GM19395 (cell line): ENCODE data around the gene NFATC2.
"Not testable (repeated sequence)": the region's sequence is repeated elsewhere in the genome, so short reads cannot be mapped to it uniquely, and the experiment has no call there.

Source experiments
- ATAC-seq: cut with Tn5 transposase; IDR thresholded peaks from one replicate; pipeline ENCODE4 v1.9.1; 2021; ENCODE audit warnings: mild to moderate bottlenecking, moderate library complexity; ENCODE audit not compliant: unreplicated experiment

The NFATC2 gene

GRCh38 chr20:51480507-51481270 lies 61.8 kb downstream of the NFATC2 start:
- peak; percentile 81 for ATAC-seq

- not testable (repeated sequence) for ATAC-seq
Observed at GRCh38 chr20:51476106-51476505, 66.4 kb downstream of the NFATC2 start.

GRCh38 chr20:51473771-51474170 lies 68.7 kb downstream of the NFATC2 start:
- no peak for ATAC-seq

- no peak for ATAC-seq
Observed at GRCh38 chr20:51473256-51473655, 69.3 kb downstream of the NFATC2 start.

- no peak for ATAC-seq
Observed at GRCh38 chr20:51470907-51471411, 71.6 kb downstream of the NFATC2 start.

- no peak for ATAC-seq
Observed at GRCh38 chr20:51470499-51470820, 72.1 kb downstream of the NFATC2 start.

GRCh38 chr20:51469578-51470498 lies 72.7 kb downstream of the NFATC2 start:
- no peak for ATAC-seq

GRCh38 chr20:51469046-51469445 lies 73.5 kb downstream of the NFATC2 start:
- no peak for ATAC-seq

GRCh38 chr20:51468636-51469035 lies 73.9 kb downstream of the NFATC2 start:
- ATAC-seq = no peak

GRCh38 chr20:51467956-51468626 lies 74.4 kb downstream of the NFATC2 start:
- ATAC-seq = no peak

- no peak for ATAC-seq
Observed at GRCh38 chr20:51463998-51464397, 78.5 kb downstream of the NFATC2 start.

GRCh38 chr20:51463560-51463959 lies 79.0 kb downstream of the NFATC2 start:
- ATAC-seq = no peak

GRCh38 chr20:51462566-51463276 lies 79.8 kb downstream of the NFATC2 start:
- ATAC-seq = no peak

GRCh38 chr20:51461846-51462245 lies 80.7 kb downstream of the NFATC2 start:
- not testable (repeated sequence) for ATAC-seq

- peak; percentile 34 for ATAC-seq
Observed at GRCh38 chr20:51461306-51461705, 81.2 kb downstream of the NFATC2 start.

GRCh38 chr20:51460569-51461265 lies 81.8 kb downstream of the NFATC2 start:
- ATAC-seq = peak; percentile 98

- no peak for ATAC-seq
Observed at GRCh38 chr20:51460163-51460562, 82.4 kb downstream of the NFATC2 start.

GRCh38 chr20:51458751-51459439 lies 83.6 kb downstream of the NFATC2 start:
- no peak for ATAC-seq

GRCh38 chr20:51457533-51457932 lies 85.0 kb downstream of the NFATC2 start:
- no peak for ATAC-seq
